PC-3 (cell line): ENCODE results near the gene CNKSR3. TPM values are rescaled to one million over a fixed set of nuclear protein-coding genes. Genes with fewer than 3 reads are reported as not detected.

Experiments used
- ATAC-seq: fragments of 200-7000 bp; cut with Tn5 transposase; 2 replicates; pipeline ENCODE4 v1.9.1; 2020; ENCODE audit warnings: mild to moderate bottlenecking, moderate library complexity
- BruUV-seq: library from RNA; stranded (reverse); fragments of 400-500 nt; replicated peaks from 2 replicates; lab custom pipeline; 2021; lab: Mats Ljungman, UMichigan
- CTCF ChIA-PET: fragments of 300-600 bp; sonication (Branson Sonifier 250); formaldehyde crosslinking; loops from one replicate; lab custom pipeline; 2022; ENCODE audit warnings: antibody characterized with exemption; lab: Charles Lee
- POLR2A ChIA-PET: fragments of 300-600 bp; sonication (Branson Sonifier 250); formaldehyde crosslinking; loops from one replicate; lab custom pipeline; 2022; ENCODE audit warnings: antibody characterized with exemption; ENCODE audit not compliant: unreplicated experiment; lab: Charles Lee
- DNase-seq: peaks from one replicate; pipeline ENCODE4 v3.0.0-alpha.2; 2015
- H2AFZ ChIP-seq: fragments of 300-600 bp; sonication (generic); 2 replicates; pipeline ENCODE4 v1.6.0; 2016; ENCODE audit warnings: antibody characterized with exemption, low read length
- H3F3A ChIP-seq: fragments of 300-600 bp; sonication (generic); one replicate; pipeline ENCODE4 v1.6.0; 2017; ENCODE audit warnings: antibody characterized with exemption, low read length, control low read depth, mild to moderate bottlenecking; ENCODE audit not compliant: unreplicated experiment
- H3K27ac ChIP-seq: fragments of 300-600 bp; sonication (generic); 2 replicates; pipeline ENCODE4 v1.5.1; 2016; ENCODE audit warnings: mild to moderate bottlenecking, low read length
- H3K27me3 ChIP-seq: fragments of 300-600 bp; sonication (generic); 2 replicates; pipeline ENCODE4 v1.6.1; 2016; ENCODE audit warnings: low read length, mixed read lengths
- H3K36me3 ChIP-seq: fragments of 300-600 bp; sonication (generic); 2 replicates; pipeline ENCODE4 v1.6.1; 2016; ENCODE audit warnings: low read depth, mixed run types, low read length, mixed read lengths
- H3K4me1 ChIP-seq: fragments of 300-600 bp; sonication (generic); 2 replicates; pipeline ENCODE4 v1.5.1; 2016; ENCODE audit warnings: low read length; ENCODE audit not compliant: insufficient read depth
- H3K4me2 ChIP-seq: fragments of 300-600 bp; sonication (generic); 2 replicates; pipeline ENCODE4 v1.6.0; 2016; ENCODE audit warnings: low read length
- H3K4me3 ChIP-seq: fragments of 300-600 bp; sonication (generic); 2 replicates; pipeline ENCODE4 v1.5.1; 2016; ENCODE audit warnings: mild to moderate bottlenecking, low read length, mixed read lengths
- H3K79me2 ChIP-seq: fragments of 300-600 bp; sonication (generic); 2 replicates; pipeline ENCODE4 v1.6.1; 2017; ENCODE audit warnings: low read length, mixed read lengths
- H3K9ac ChIP-seq: fragments of 300-600 bp; sonication (generic); 2 replicates; pipeline ENCODE4 v1.6.0; 2016; ENCODE audit warnings: mild to moderate bottlenecking, low read length
- H3K9me2 ChIP-seq: fragments of 300-600 bp; sonication (generic); replicated peaks from 2 replicates; pipeline ENCODE4 v1.6.1; 2016; ENCODE audit warnings: mixed run types, low read length, mixed read lengths
- H3K9me3 ChIP-seq: fragments of 300-600 bp; sonication (generic); 2 replicates; pipeline ENCODE4 v1.6.1; 2016; ENCODE audit warnings: low read length, mixed read lengths
- H4K20me1 ChIP-seq: fragments of 300-600 bp; sonication (generic); 2 replicates; pipeline ENCODE4 v1.6.1; 2016; ENCODE audit warnings: low read length, mixed read lengths
- EZH2 ChIP-seq: fragments of 300-600 bp; sonication (generic); IDR thresholded peaks from one replicate; pipeline ENCODE4 v1.6.1; 2017; ENCODE audit warnings: antibody characterized with exemption, mild to moderate bottlenecking, low read length; ENCODE audit not compliant: unreplicated experiment
- EZH2phosphoT487 ChIP-seq: fragments of 300-600 bp; sonication (generic); IDR thresholded peaks from 2 replicates; pipeline ENCODE4 v1.6.1; 2018; ENCODE audit warnings: mild to moderate bottlenecking, antibody characterized with exemption, low read length, borderline replicate concordance
- intact Hi-C: fragments of 100-400 bp; cut with micrococcal nuclease; formaldehyde crosslinking; loops from 2 replicates; pipeline ENCODE4 v1.9.0; 2023
- total RNA-seq: library from RNA; depleted of rRNA; stranded (reverse); fragments of >200 nt; gene quantifications from 2 replicates; pipeline ENCODE4 v1.2.3, GENCODE V29; 2014
- TF ChIP-seq, protein P1 (sequence below): fragments of 300-600 bp; sonication (generic); conservative IDR thresholded peaks from 2 replicates; pipeline ENCODE4 v1.5.1; 2017; ENCODE audit warnings: antibody characterized with exemption, low read depth, mild to moderate bottlenecking, low read length

Gene CNKSR3
- total RNA-seq, 1 experiment from 2014 or later: 3.2 TPM

DNA sequence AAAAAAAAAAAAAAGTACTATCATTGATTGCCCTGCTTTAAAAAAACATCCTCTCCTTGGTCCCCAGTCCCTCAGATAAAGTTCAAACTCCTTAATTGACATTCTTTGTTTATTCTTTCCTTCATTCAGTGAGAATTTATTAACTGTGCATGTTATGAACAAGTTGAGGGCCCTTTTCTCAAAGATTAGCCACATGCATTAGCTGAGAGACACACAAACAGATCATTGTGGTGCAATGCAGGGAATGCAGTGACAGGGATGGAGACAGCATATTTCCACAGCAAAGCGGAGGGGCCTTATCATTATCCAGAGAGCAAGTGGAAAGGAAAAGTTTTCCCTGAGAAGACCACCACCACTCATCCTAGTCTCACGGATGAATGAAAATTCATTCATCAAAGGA is 132.0 kb downstream of the CNKSR3 start:
- Histone ChIP-seq H3K4me3 (no peak overlapping the region), H3K79me2 (no peaks in the 10 kb centered on the region), H3K36me3 (no peaks in the 10 kb centered on the region), H3K4me1 (no peaks in the 10 kb centered on the region), H3F3A (no peaks in the 10 kb centered on the region), H4K20me1 (no peaks in the 10 kb centered on the region), H3K27ac (no peak overlapping the region), H3K4me2 (no peak overlapping the region), H3K9me2 (no peaks in the 10 kb centered on the region), H3K27me3 (no peaks in the 10 kb centered on the region), H3K9ac (no peak overlapping the region), H2AFZ (no peak overlapping the region), H3K9me3 (no peaks in the 10 kb centered on the region)
- CTCF ChIA-PET: no interaction called here
- ATAC-seq (no peak), DNase-seq (no peak)
- POLR2A ChIA-PET: no interaction called here
- TF ChIP-seq EZH2phosphoT487 (no peak), EZH2 (no peak)
- TF ChIP-seq, protein P1, sequence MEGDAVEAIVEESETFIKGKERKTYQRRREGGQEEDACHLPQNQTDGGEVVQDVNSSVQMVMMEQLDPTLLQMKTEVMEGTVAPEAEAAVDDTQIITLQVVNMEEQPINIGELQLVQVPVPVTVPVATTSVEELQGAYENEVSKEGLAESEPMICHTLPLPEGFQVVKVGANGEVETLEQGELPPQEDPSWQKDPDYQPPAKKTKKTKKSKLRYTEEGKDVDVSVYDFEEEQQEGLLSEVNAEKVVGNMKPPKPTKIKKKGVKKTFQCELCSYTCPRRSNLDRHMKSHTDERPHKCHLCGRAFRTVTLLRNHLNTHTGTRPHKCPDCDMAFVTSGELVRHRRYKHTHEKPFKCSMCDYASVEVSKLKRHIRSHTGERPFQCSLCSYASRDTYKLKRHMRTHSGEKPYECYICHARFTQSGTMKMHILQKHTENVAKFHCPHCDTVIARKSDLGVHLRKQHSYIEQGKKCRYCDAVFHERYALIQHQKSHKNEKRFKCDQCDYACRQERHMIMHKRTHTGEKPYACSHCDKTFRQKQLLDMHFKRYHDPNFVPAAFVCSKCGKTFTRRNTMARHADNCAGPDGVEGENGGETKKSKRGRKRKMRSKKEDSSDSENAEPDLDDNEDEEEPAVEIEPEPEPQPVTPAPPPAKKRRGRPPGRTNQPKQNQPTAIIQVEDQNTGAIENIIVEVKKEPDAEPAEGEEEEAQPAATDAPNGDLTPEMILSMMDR: no peak
- intact Hi-C loops: no loop called here
- BruUV-seq: no TSS peak

DNA sequence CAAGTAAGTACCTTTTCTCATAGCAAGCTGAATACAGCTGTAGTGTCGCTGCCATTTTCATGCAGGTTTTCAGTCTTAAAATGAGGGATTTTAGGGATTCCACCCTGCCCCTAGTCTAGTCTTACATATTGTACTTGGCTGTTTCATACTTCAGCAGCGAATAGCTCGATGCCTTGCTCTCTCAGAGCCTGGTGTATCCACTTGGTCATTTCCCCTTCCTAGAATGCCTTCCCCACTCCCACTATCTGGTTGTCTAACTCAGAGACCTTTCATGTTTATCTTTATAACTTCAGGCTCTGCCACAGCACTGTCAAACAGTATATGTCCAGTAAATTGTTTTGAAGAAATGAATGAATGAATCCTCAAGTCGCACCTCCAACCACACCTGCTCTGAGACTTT is 132.8 kb downstream of the CNKSR3 start:
- ATAC-seq (no peak), DNase-seq (no peak)
- H3K9me2 ChIP-seq: no peaks in the 10 kb centered on the region
- CTCF ChIA-PET: no interaction called here
- no peaks in the 10 kb centered on the region for H3K4me1 ChIP-seq
- H4K20me1 ChIP-seq: no peaks in the 10 kb centered on the region
- POLR2A ChIA-PET: no interaction called here
- H3F3A ChIP-seq: no peaks in the 10 kb centered on the region
- no peaks in the 10 kb centered on the region for H3K36me3 ChIP-seq
- no peaks in the 10 kb centered on the region for H3K79me2 ChIP-seq
- H2AFZ ChIP-seq: no peak overlapping the region
- no peak overlapping the region for H3K4me2 ChIP-seq
- intact Hi-C loops: no loop called here
- TF ChIP-seq, protein P1: no peak
- TF ChIP-seq EZH2 (no peak), EZH2phosphoT487 (no peak)
- no peak overlapping the region for H3K4me3 ChIP-seq
- BruUV-seq: no TSS peak
- H3K9me3 ChIP-seq: no peaks in the 10 kb centered on the region
- H3K27me3 ChIP-seq: no peaks in the 10 kb centered on the region
- H3K27ac ChIP-seq: no peak overlapping the region
- H3K9ac ChIP-seq: no peak overlapping the region

DNA sequence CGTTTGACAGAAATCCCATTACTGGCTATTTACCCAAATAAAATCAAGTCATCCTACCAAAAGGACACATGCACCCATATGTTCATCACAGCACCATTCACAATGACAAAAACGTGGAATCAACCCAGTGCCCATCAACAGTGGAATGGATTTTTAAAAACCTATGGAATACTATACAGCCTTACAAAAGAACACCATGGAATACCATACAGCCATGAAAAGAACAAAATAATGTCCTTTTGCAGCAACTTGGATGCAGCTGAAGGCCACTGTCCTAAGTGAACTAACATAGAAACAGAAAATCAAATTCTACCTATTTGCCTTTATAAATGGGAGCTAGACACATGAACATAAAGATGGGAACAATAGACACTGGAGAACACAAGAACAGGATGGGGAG is 136.5 kb downstream of the CNKSR3 start:
- CTCF ChIA-PET: interaction anchor here (0.7 kb wide), 1 partner anchor 126 kb away, joined by 3 read pairs; no protein-coding TSS in a partner anchor
- no peaks in the 10 kb centered on the region for H3K9me2 ChIP-seq
- H2AFZ ChIP-seq: no peak overlapping the region
- H3K79me2 ChIP-seq: no peaks in the 10 kb centered on the region
- TF ChIP-seq, protein P1: no peak
- TF ChIP-seq EZH2phosphoT487: no peak
- TF ChIP-seq EZH2: no peak
- ATAC-seq (no peak), DNase-seq (no peak)
- no peak overlapping the region for H3K4me2 ChIP-seq
- BruUV-seq: no TSS peak
- H3K9ac ChIP-seq: no peak overlapping the region
- H4K20me1 ChIP-seq: no peaks in the 10 kb centered on the region
- intact Hi-C loops: loop anchor here (5.0 kb wide), 1 partner anchor 83 kb away; no protein-coding TSS in a partner anchor
- no peaks in the 10 kb centered on the region for H3F3A ChIP-seq
- H3K4me1 ChIP-seq: no peaks in the 10 kb centered on the region
- H3K36me3 ChIP-seq: no peaks in the 10 kb centered on the region
- H3K27ac ChIP-seq: no peak overlapping the region
- no peaks in the 10 kb centered on the region for H3K27me3 ChIP-seq
- H3K9me3 ChIP-seq: no peaks in the 10 kb centered on the region
- no peak overlapping the region for H3K4me3 ChIP-seq
- POLR2A ChIA-PET: no interaction called here
